GM18498 (cell line): ENCODE measurements around the gene NKX3-2.

Experiments
- ATAC-seq: cut with Tn5 transposase; IDR thresholded peaks from one replicate; pipeline ENCODE4 v1.9.1; 2021; ENCODE audit warnings: mild to moderate bottlenecking, moderate library complexity; ENCODE audit not compliant: unreplicated experiment

Gene NKX3-2

GRCh38 chr4:13546142-13546940 lies 2.0 kb upstream of the NKX3-2 start:
- no peak for ATAC-seq

GRCh38 chr4:13545394-13545808 lies 1.1 kb upstream of the NKX3-2 start:
- no peak for ATAC-seq

GRCh38 chr4:13544606-13545393 lies 492 bp upstream of the NKX3-2 start:
- peak; percentile 54 for ATAC-seq

- ATAC-seq, result no peak
These were observed 1.1 kb downstream of the NKX3-2 start for GRCh38 chr4:13543032-13543838.

DNA sequence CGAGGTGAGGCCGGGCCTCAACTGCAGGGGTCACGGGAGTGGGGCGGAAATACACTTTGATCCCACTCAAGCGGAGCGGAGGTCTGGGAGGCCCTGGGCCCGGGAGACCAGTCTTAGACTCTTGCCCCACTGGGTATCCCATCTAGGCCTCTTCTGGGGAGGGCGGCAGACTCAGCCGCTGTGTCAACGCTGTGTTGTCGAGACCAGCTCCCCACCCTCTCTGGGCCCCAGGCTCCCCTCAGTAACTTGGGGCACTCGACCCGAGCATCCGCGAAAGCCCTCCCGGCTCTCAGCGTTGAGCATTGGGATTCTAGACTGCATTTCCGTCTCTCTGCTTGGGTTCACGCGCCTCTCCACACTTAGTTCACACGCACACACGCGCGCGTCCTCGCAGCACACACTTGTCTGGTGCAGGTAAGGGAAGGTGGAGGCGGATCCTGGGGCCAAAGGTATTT lies 1.7 kb downstream of the NKX3-2 start:
- ATAC-seq, result no peak

- no peak for ATAC-seq
These were observed 2.4 kb downstream of the NKX3-2 start for GRCh38 chr4:13541720-13542576.

GRCh38 chr4:13541176-13541604 lies 3.1 kb downstream of the NKX3-2 start:
- ATAC-seq, result no peak

GRCh38 chr4:13540446-13541175 lies 3.7 kb downstream of the NKX3-2 start:
- no peak for ATAC-seq

GRCh38 chr4:13539619-13540445 lies 4.5 kb downstream of the NKX3-2 start:
- no peak for ATAC-seq

- no peak for ATAC-seq
These were observed 5.2 kb downstream of the NKX3-2 start for GRCh38 chr4:13539047-13539618.

DNA sequence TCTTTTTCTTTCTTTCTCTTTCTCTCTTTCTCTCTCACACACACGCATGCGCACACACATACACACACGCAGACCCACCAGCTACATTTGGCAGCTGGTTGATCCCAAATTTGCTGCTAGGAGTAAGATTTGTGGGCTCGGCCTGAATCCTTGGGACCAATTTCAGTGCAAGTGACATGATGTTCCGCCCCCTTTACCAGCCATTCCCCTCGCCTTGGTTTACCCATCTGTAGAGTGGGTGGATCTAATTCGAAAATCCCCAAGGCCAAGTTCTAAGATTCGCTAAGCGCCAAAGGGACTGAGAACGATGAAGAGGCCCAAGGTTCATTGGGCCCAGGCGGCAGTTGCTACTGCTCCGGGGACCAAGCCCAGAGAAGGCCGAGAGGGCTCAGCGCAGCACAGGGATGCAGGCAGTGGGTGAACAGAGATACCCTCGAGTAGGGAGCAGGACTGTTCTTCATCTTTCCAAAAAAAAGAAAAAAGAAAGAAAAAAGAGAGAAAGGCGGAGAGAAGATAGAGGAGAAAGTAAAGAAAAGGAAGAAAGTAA lies 5.8 kb downstream of the NKX3-2 start:
- ATAC-seq, result no peak

DNA sequence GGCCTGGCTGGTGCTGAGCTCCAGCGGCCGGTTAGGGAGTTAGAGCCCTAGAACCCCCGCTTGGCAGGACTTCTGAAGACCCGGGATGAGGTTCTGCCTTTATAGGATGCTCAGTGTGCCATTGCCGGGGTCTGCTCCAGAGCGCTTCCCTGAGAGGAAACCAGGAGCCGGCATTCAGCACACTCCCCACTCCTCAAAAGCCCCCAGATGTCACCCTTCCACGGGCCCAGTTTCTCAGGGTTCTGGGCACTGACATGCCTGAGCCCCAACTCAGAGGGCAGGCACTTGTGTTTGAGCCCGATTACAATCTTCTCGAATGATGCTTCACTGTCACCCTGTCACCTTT lies 6.5 kb downstream of the NKX3-2 start:
- ATAC-seq, result no peak

DNA sequence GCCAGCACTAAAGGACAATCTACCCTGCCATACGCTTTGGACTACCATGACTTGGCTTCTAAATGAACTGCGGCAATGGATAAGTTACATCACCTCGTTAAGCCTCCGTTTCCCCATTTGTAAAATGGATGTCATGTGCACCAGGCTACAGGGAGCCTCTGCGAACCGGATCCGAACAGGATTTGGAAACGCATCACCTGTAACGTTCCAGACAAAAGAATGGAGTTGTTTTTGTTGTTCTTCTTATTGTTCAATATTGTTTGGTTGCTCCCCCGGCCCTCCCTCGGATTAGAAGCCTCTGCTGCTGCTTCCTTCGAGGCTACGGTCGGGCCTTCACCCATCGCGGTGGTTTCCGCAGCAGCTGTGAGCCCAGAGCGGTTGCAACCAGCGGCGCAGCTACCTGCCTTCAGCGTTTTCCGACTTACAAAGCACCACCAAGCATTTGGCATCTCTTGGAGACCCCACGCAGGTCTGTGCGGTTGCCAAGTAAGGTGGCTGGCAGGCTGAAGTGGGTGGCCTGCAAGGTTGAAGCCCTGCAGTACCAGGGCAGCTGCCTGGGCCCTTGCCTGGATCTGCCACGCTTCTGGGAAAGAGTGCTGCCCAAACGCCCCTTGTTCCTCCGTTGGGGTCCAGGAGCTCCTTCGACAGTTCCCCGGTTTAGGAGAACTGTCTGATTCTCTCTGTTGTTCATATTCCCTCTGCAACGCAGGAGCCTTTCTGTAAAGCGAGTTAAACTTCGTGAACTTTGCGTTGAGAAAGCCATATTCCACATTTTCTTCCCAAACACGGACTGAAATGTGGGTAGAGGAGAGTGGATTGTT lies 7.1 kb downstream of the NKX3-2 start:
- no peak for ATAC-seq

DNA sequence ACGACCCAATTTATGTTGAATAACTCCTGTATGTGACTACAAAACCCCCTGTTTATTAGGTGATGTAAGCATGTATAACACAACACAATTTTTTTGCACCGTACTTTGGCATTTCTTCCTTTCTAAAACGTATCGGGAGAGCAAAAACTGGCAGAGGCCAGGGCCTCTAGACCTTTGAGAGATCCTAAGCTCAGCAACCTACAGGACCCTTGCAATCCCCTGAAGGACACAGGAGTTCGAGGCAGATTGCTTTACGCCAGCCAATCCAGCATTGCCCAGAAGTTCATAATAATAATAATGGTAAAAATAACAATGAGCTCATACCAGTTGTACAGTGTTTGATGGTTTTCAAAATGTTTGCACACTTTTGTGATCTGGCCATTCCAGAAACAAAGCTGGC lies 7.7 kb downstream of the NKX3-2 start:
- ATAC-seq, result no peak

- ATAC-seq, result no peak
These were observed 8.5 kb downstream of the NKX3-2 start for GRCh38 chr4:13535708-13536361.

GRCh38 chr4:13535118-13535517 lies 9.2 kb downstream of the NKX3-2 start:
- no peak for ATAC-seq
